H9 (cell line): ENCODE measurements around the gene KIF26B. TPM values are rescaled to one million over a fixed set of nuclear protein-coding genes. Genes with fewer than 3 reads are reported as not detected.

Source experiments
- DNase-seq: peaks from one replicate; pipeline ENCODE4 v3.0.0-alpha.2; 2017
- H2AFZ ChIP-seq: one replicate; pipeline ENCODE4 v1.6.1; 2013; ENCODE audit warnings: mild to moderate bottlenecking, low read length, control low read depth, moderate library complexity
- H2AK5ac ChIP-seq: 2 replicates; pipeline ENCODE4 v1.6.1; 2013; ENCODE audit warnings: low read length, control low read depth, mixed read lengths; ENCODE audit not compliant: insufficient read length
- H2BK120ac ChIP-seq: one replicate; pipeline ENCODE4 v1.6.1; 2013; ENCODE audit warnings: low read depth, mild to moderate bottlenecking, low read length, control low read depth, inconsistent platforms; ENCODE audit not compliant: poor library complexity, severe bottlenecking
- H2BK12ac ChIP-seq: 2 replicates; pipeline ENCODE4 v1.6.1; 2013; ENCODE audit warnings: low read length, control low read depth, mixed read lengths, low read depth; ENCODE audit not compliant: insufficient read length
- H2BK15ac ChIP-seq: 2 replicates; pipeline ENCODE4 v1.6.1; 2013; ENCODE audit warnings: low read depth, low read length, control low read depth
- H2BK20ac ChIP-seq: one replicate; pipeline ENCODE4 v1.6.1; 2013; ENCODE audit warnings: low read depth, mild to moderate bottlenecking, low read length, control low read depth, inconsistent platforms; ENCODE audit not compliant: poor library complexity, severe bottlenecking
- H2BK5ac ChIP-seq: 2 replicates; pipeline ENCODE4 v1.6.1; 2013; ENCODE audit warnings: low read length, control low read depth, mixed read lengths; ENCODE audit not compliant: insufficient read length
- H3K14ac ChIP-seq: 2 replicates; pipeline ENCODE4 v1.6.1; 2013; ENCODE audit warnings: low read length, control low read depth; ENCODE audit not compliant: insufficient read depth
- H3K18ac ChIP-seq: 2 replicates; pipeline ENCODE4 v1.6.1; 2013; ENCODE audit warnings: low read depth, mild to moderate bottlenecking, mixed read lengths, low read length, control low read depth; ENCODE audit not compliant: insufficient read length
- H3K23ac ChIP-seq: 2 replicates; pipeline ENCODE4 v1.6.1; 2013; ENCODE audit warnings: low read length, control low read depth, mixed read lengths, low read depth; ENCODE audit not compliant: insufficient read length
- H3K23me2 ChIP-seq: 2 replicates; pipeline ENCODE4 v1.6.1; 2013; ENCODE audit warnings: low read depth, mild to moderate bottlenecking, mixed read lengths, low read length, control low read depth; ENCODE audit not compliant: insufficient read length, poor library complexity, severe bottlenecking
- H3K27ac ChIP-seq: 2 replicates; pipeline ENCODE4 v1.5.1; 2013; ENCODE audit warnings: low read length, control low read depth, mixed read lengths, low read depth; ENCODE audit not compliant: insufficient read length
- H3K27me3 ChIP-seq: 2 replicates; pipeline ENCODE4 v1.6.1; 2013; ENCODE audit warnings: low read length, control low read depth, inconsistent platforms; ENCODE audit not compliant: insufficient read depth
- H3K4ac ChIP-seq: 2 replicates; pipeline ENCODE4 v1.6.1; 2013; ENCODE audit warnings: low read depth, mild to moderate bottlenecking, control low read depth, inconsistent platforms, low read length, moderate library complexity
- H3K4me1 ChIP-seq: 2 replicates; pipeline ENCODE4 v1.6.1; 2013; ENCODE audit warnings: low read length, control low read depth, inconsistent platforms; ENCODE audit not compliant: insufficient read depth
- H3K4me2 ChIP-seq: 2 replicates; pipeline ENCODE4 v1.6.1; 2013; ENCODE audit warnings: low read length, control low read depth, mixed read lengths; ENCODE audit not compliant: insufficient read length, insufficient read depth
- H3K56ac ChIP-seq: 2 replicates; pipeline ENCODE4 v1.6.1; 2013; ENCODE audit warnings: low read depth, mild to moderate bottlenecking, mixed read lengths, low read length, control low read depth; ENCODE audit not compliant: insufficient read length
- H3K79me1 ChIP-seq: 2 replicates; pipeline ENCODE4 v1.6.1; 2013; ENCODE audit warnings: low read depth, mild to moderate bottlenecking, moderate library complexity, low read length, control low read depth, inconsistent platforms; ENCODE audit not compliant: insufficient read depth, poor library complexity, severe bottlenecking
- H3K79me2 ChIP-seq: 2 replicates; pipeline ENCODE4 v1.6.1; 2013; ENCODE audit warnings: low read length, control low read depth, inconsistent platforms; ENCODE audit not compliant: insufficient read depth
- H3K9ac ChIP-seq: 2 replicates; pipeline ENCODE4 v1.6.1; 2013; ENCODE audit warnings: low read length, control low read depth, mixed read lengths; ENCODE audit not compliant: insufficient read length; ENCODE audit errors: extremely low read depth
- H3K9me3 ChIP-seq: one replicate; pipeline ENCODE4 v1.6.1; 2013; ENCODE audit warnings: low read depth, low read length, inconsistent platforms; ENCODE audit not compliant: control insufficient read depth
- H3T11ph ChIP-seq: one replicate; pipeline ENCODE4 v1.6.1; 2013; ENCODE audit warnings: mild to moderate bottlenecking, low read length, control low read depth, inconsistent platforms
- H4K20me1 ChIP-seq: one replicate; pipeline ENCODE4 v1.6.1; 2013; ENCODE audit not compliant: control insufficient read depth, insufficient read length, insufficient read depth
- H4K5ac ChIP-seq: 2 replicates; pipeline ENCODE4 v1.6.1; 2013; ENCODE audit warnings: low read depth, mild to moderate bottlenecking, mixed read lengths, low read length, control low read depth; ENCODE audit not compliant: insufficient read length
- H4K8ac ChIP-seq: replicated peaks from 2 replicates; pipeline ENCODE4 v1.6.1; 2013; ENCODE audit warnings: low read length, control low read depth, mixed read lengths, low read depth; ENCODE audit not compliant: insufficient read length
- H4K91ac ChIP-seq: 2 replicates; pipeline ENCODE4 v1.6.1; 2013; ENCODE audit warnings: low read depth, mild to moderate bottlenecking, moderate library complexity, mixed read lengths, low read length, control low read depth; ENCODE audit not compliant: insufficient read length
- H3K27ac Mint-ChIP-seq, 3 experiments: 2 replicates in 2 of 3; 3 replicates in 1 of 3; pipeline ENCODE4 v1.8.0; 2020 to 2021; ENCODE audit warnings: mixed read lengths in 3 of 3, mild to moderate bottlenecking in 1 of 3, moderate library complexity in 1 of 3
- H3K27me3 Mint-ChIP-seq: 2 replicates; pipeline ENCODE4 v1.8.0; 2021; ENCODE audit warnings: low read depth, mild to moderate bottlenecking, moderate library complexity, mixed read lengths
- H3K36me3 Mint-ChIP-seq, 3 experiments: 2 replicates in 2 of 3; 3 replicates in 1 of 3; pipeline ENCODE4 v1.8.0; 2020 to 2021; ENCODE audit warnings: low read depth in 3 of 3, mixed read lengths in 3 of 3; ENCODE audit not compliant: insufficient read depth in 1 of 3
- H3K4me1 Mint-ChIP-seq, 2 experiments: 2 replicates each; pipeline ENCODE4 v1.8.0; 2020; ENCODE audit warnings: mixed read lengths in 2 of 2
- H3K4me3 Mint-ChIP-seq, 2 experiments: 2 replicates in 1 of 2; 3 replicates in 1 of 2; pipeline ENCODE4 v1.8.0; 2020 to 2021; ENCODE audit warnings: mild to moderate bottlenecking in 2 of 2, mixed read lengths in 2 of 2, moderate library complexity in 1 of 2
- H3K9me3 Mint-ChIP-seq, 2 experiments: 2 replicates in 1 of 2; 3 replicates in 1 of 2; pipeline ENCODE4 v1.8.0; 2020; ENCODE audit warnings: mild to moderate bottlenecking in 2 of 2, mixed read lengths in 2 of 2, moderate library complexity in 1 of 2
- CTCF ChIP-seq: fragments of 200-600 bp; sonication (generic); conservative IDR thresholded peaks from 3 replicates; pipeline ENCODE4 v1.8.0; 2021; ENCODE audit warnings: antibody characterized with exemption, mild to moderate bottlenecking
- WGBS: extraction: QIAGEN DNeasy Blood & Tissue Kit; methylation state at CpG from one replicate; pipeline ENCODE4 v1.1.7; 2013; ENCODE audit warnings: missing lambda C conversion rate, low lambda C conversion rate, mixed read lengths; ENCODE audit not compliant: insufficient read length; ENCODE audit errors: extremely low coverage; 5-methylcytosine and 5-hydroxymethylcytosine counted together
- total RNA-seq: library from RNA; stranded (reverse); gene quantifications from 2 replicates; pipeline ENCODE4 v1.2.1, GENCODE V29; 2021

The KIF26B gene
- total RNA-seq, 1 experiment from 2014 or later = 0.13 TPM

- H3K9me3 Mint-ChIP-seq = no peaks in the 10 kb centered on the region
- no peak overlapping the region for H2AFZ ChIP-seq
Observed at GRCh38 chr1:245128381-245129101, 26.2 kb upstream of the KIF26B start.

More at GRCh38 chr1:245128381-245129101, 26.2 kb upstream of the KIF26B start:
- H2AK5ac ChIP-seq = no peak overlapping the region
- Mint-ChIP-seq H3K4me1 (peaks cover 21 to 33% of the 10 kb centered on the region in 2 experiments), H3K27me3 (peaks cover 2% of the 10 kb centered on the region), H3K4me3 (no peak overlapping the region), H3K27ac (no peak overlapping the region), H3K36me3 (peaks cover 0 to 2% (median 0%) of the 10 kb centered on the region in 3 experiments; a peak in 2 of 7 replicates)
- no peak overlapping the region for H3K14ac ChIP-seq
- no peaks in the 10 kb centered on the region for H3K27me3 ChIP-seq
- no peak for TF ChIP-seq CTCF
- no peak overlapping the region for H3T11ph ChIP-seq
- no peak overlapping the region for H2BK15ac ChIP-seq
- H3K9me3 ChIP-seq = no peaks in the 10 kb centered on the region
- H2BK120ac ChIP-seq = no peak overlapping the region
- H4K8ac ChIP-seq = no peak overlapping the region
- no peaks in the 10 kb centered on the region for H3K79me1 ChIP-seq
- no peak overlapping the region for H3K9ac ChIP-seq
- no peak overlapping the region for H3K23ac ChIP-seq
- H2BK5ac ChIP-seq = no peak overlapping the region
- H3K4me1 ChIP-seq = peaks cover 3% of the 10 kb centered on the region; the same call in 1 of the 2 replicates
- H4K20me1 ChIP-seq = no peaks in the 10 kb centered on the region
- WGBS = no CpG with 5 or more reads among the region's 20 CpGs
- H3K23me2 ChIP-seq = no peaks in the 10 kb centered on the region
- H4K91ac ChIP-seq = no peak overlapping the region
- no peak overlapping the region for H3K18ac ChIP-seq
- H2BK12ac ChIP-seq = no peak overlapping the region
- H3K79me2 ChIP-seq = no peaks in the 10 kb centered on the region
- H3K27ac ChIP-seq = no peak overlapping the region
- H3K56ac ChIP-seq = no peak overlapping the region
- no peak overlapping the region for H3K4ac ChIP-seq
- H4K5ac ChIP-seq = no peak overlapping the region
- no peak for DNase-seq
- no peak overlapping the region for H2BK20ac ChIP-seq
- H3K4me2 ChIP-seq = no peak overlapping the region
